Stimulated activated CD4-positive, alpha-beta T cell treated with anti-CD3 and anti-CD28 coated beads, Interleukin-4, amount 100 ng/mL, for 48 hours (primary cell): Measurements from ENCODE around the gene SOX13.
"Not testable (repeated sequence)": the region's sequence is repeated elsewhere in the genome, so short reads cannot be mapped to it uniquely, and the experiment has no call there.

ENCODE experiments used
- DNase-seq, 2 donors: peaks; one replicate each; pipeline ENCODE4 v3.0.0-alpha.2; 2020; ENCODE audit warnings: low read depth in 2 of 2

Gene SOX13

GRCh38 chr1:204087181-204087892 lies 14.4 kb downstream of the SOX13 start:
- no peak for DNase-seq

DNA sequence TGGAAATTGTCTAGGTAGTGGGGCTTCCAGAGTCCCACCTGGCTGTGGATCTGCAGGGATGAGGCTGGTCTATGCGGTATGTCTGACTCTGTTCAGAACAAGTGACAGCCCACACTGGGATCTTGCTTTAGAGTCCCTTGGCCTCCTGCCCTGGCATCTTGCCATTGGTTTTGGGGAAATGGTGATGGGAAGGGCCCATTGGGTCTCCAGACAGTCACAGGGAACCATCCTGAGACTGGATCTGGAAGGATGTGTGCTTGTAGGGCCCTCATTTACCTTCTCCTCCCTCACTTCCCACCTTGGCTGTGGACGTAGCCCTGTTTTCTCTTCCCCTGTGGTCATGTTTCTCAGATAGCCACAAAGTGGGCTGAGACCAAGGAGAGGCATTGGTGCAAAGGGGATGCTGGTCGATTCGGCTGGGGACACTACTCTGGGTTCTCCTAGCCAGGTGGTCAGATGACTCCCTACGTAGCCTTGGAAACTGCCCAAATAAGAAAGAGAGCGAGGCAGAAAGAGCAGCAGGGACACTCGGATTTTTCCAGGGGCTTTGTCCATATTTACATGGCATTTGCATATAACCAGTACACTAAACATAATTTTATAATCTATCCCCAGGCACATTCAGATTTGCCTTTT lies 15.1 kb downstream of the SOX13 start:
- DNase-seq = no peak

DNA sequence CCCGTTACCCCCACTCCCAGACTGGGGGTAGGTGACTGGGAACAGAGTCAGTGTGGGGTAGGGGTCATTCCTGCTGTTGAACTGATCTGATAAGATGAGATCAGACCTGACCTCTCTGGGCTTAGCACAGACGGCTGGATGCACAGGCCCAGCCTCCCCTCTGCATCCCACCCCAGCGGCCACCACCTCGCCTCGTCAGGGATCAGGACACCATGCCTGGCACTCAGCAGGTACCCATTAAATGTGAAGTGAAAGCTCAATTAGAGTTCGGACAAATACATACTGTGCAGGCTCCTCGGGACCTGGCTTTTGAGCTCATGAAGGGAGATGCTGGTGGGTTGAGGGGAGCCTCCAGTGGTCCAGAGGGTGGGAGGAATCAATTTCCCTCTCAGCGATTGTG lies 15.7 kb downstream of the SOX13 start:
- no peak for DNase-seq

DNA sequence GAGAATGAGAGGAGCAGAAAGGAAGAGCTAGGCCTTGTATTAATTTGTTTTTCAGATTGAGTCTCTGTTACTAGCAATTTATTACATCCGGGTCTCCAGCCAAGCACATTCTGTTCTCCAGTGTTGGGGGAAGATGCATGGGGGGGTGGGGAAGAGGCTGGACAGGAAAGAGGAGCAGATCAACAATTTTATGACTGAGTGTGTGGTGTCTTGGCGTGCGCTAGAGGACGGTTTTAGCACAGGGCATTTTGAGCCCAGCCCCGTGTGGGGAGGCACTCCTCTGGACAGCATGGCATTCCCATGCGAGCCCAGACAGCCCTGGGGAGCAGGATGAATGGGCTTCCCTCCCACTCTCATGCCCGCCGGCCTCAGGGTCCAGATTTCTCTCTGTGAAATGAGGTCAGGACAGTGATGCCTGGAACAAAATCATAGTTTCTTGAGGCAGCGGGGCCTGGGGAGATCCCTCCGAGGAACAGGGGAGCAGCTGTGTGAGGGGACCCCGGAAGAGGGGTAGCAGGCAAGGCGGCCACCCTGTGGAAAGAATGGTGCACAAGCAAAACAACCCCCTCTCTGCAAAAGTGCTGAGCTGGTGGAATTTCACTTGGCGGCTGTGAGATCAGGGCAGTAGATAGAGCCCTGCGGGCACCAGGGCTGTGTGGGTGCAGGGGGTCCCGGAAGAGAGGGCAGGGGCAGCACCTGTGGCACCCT lies 16.3 kb downstream of the SOX13 start:
- no peak for DNase-seq

GRCh38 chr1:204090132-204090531 lies 17.2 kb downstream of the SOX13 start:
- DNase-seq = not testable (repeated sequence)

- DNase-seq = no peak
Observed at GRCh38 chr1:204091066-204091465, 18.2 kb downstream of the SOX13 start.

DNA sequence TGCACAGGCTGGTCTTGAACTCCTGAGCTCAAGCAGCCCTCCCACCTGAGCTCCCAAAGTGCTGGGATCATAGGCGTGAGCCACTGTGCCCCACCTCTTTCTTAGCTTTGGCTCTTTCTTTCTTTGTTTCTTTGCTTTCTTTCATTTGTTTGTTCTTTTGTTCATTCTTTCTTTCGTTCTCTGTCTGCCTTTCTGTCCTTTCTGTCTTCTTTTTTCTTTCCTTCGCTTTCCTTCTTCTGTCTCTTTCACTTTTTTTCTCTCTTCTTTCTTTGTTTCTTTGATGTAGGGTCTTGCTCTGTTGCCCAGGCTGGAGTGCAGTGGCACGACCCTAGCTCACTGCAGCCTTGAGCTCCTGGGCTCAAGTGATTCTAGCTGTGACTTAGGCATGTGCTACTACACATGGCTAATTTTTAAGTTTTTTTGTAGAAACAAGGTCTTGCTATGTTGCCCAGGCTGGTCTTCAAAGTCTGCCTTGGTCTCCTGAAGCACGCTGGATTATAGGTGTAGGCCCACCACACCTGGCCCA lies 18.9 kb downstream of the SOX13 start:
- no peak for DNase-seq

- no peak for DNase-seq
Observed at GRCh38 chr1:204092632-204093420, 19.9 kb downstream of the SOX13 start.

DNA sequence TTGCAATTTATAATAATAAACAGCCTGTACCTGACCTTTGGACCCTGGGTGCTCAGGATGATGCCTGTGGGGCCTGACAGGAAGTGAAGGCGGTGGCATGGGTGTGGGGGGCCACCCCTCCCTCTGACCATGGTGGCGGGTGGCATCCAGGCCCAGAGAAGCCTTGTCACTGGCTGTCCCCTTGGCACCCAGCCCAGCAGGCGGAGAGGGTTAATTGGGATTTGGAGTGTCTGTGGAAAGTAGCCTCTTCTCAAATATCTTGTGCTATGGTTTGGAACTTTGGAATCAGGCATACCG lies 20.5 kb downstream of the SOX13 start:
- DNase-seq = no peak

GRCh38 chr1:204093781-204094180 lies 20.9 kb downstream of the SOX13 start:
- DNase-seq = no peak

GRCh38 chr1:204094313-204094729 lies 21.4 kb downstream of the SOX13 start:
- no peak for DNase-seq

- DNase-seq = no peak
Observed at GRCh38 chr1:204094856-204095634, 22.1 kb downstream of the SOX13 start.

- DNase-seq = no peak
Observed at GRCh38 chr1:204096931-204097330, 24.0 kb downstream of the SOX13 start.

DNA sequence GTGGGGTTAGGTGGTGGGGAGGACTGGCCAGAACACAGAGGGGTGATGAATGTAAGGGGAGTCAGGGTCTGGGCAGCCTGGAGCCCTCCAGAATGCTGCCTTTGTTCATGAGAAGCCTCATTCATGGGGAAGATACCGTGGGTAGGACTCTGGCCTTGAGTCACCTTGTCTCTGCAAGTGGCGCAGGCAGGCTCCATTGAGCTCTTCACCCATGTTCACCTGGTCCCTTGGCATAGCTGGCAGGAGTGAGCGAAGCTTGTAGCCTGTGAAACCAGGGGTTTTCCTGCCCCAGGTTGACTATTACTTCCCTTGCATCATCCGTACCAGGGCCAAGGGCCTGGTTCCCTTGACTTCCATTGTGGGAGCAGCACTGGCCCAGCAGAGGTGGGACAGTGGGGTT lies 25.8 kb downstream of the SOX13 start:
- DNase-seq = no peak

GRCh38 chr1:204099754-204100153 lies 26.8 kb downstream of the SOX13 start:
- DNase-seq = not testable (repeated sequence)

- DNase-seq = no peak
Observed at GRCh38 chr1:204102029-204102611, 29.2 kb downstream of the SOX13 start.

GRCh38 chr1:204102739-204103430 lies 30.0 kb downstream of the SOX13 start:
- DNase-seq = no peak

- DNase-seq = no peak
Observed at GRCh38 chr1:204103431-204103741, 30.5 kb downstream of the SOX13 start.

DNA sequence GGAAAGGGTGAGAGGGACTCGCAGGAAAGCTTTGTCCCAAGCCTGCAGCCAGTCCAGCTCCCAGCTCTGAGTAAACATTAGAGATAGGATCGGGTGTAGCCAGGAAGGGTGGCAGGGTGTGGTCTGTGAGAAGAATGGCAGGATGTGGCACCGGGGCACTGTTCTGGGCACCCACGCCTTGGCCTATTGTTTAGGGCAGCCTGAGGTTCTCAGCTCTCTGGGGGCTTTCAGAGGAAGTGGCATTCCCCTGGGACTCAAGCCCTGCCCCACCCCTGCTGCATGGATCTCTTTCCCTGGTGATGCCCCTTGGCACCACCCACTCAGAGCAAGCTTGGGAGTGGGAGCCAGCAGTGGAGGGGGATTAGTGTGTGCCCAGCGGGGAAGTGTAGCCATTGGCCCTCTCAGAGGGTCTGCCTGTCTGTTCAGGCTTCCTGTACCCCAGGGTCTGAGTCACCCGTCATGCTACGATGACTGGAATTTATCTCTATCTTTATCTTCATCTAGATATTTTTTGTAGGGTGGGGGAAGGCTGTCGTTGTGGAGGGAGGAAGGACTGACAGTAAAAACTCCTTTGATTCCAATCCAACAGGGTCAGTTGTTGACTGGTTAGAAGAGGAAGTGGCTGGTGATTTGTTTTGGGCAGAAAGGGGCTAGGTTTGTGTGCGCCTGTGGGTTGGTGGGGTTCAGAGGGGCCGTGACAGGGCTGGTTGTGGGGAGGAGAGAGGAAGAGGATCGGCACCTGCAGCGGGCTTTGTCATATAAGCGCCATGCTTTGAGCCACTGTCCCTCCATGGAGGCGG lies 31.6 kb downstream of the SOX13 start:
- DNase-seq = no peak

GRCh38 chr1:204105131-204105515 lies 32.2 kb downstream of the SOX13 start:
- DNase-seq = no peak
